ENCODE measurements around the gene MRPS16.

The MRPS16 gene

DNA sequence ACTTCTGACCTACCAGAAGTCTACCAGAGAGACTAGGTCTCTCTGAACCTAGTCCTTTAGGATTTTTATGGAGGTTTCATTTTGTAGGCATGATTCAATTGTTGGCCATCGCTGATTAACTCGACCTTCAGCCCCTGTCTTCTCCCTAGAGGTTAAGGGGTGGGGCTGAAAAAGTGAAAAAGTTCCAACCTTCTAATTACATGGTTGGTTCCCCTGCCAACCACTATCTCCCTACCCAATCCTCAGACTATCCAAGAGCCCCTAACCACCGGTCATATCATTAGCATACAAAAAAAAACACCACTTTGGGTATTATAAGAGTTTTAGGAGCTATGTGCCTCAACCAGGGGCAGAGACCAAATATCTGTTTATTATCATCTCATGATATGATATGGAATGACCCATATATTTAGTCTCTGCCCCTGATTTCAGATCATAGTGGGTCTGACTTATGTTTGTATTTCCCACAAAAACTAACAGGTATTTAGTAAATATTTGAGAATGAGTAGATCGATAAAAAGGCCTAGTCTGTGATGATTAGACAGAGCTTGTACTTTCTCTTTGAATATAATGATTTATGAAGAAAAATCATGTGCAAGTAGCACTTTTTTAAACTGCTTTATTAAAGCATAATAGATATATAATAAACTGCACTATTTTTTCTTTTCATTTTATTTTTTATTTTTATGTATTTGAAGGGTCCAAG, 41.2 kb downstream of the MRPS16 start:
- H3K4me3 ChIP-seq (ENCODE audit: low read length): no peak overlapping the region
- TF ChIP-seq CTCF (IDR thresholded peaks at IDR 0.05; ENCODE audit: insufficient read depth, low read depth, low read length, missing control alignments): no peak
- DNase-seq (ENCODE audit: low read depth): no peak

DNA sequence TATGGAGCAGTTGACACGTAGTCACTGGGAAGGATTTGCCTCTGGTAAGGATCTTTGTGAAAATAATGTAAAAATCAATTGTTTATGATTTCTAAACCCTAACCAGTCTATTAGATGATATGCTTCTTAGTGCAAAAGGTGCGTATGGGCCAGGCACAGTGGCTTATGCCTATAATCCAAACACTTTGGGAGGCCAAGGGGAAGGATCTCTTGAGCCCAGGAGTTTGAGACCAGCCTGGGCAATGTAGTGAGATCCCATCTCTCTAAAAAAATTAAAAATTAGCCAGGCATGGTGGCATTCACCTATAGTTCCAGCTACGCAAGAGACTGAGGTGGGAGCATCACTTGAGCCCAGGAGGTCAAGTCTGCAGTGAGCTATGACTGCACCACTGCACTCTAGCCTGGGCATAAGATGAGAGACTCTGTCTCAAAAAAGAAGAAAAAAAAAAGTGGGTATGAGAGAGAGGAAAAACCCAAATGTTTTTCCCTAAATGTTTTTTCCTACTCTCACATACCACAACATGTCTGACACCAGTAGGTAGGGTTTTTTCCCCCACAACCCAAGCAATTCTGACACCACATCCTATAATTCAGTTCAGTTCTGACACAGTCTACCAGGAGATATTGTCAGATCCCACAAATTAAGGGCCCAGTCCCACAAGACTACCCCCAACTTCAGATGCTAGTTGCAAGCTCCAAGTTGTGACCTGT, 41.9 kb downstream of the MRPS16 start:
- DNase-seq (ENCODE audit: low read depth): no peak
- H3K4me3 ChIP-seq (ENCODE audit: low read length): no peak overlapping the region
- TF ChIP-seq CTCF (IDR thresholded peaks at IDR 0.05; ENCODE audit: insufficient read depth, low read depth, low read length, missing control alignments): no peak

- DNase-seq (ENCODE audit: low read depth): peak; percentile 83
- no peak overlapping the region for H3K4me3 ChIP-seq (ENCODE audit: low read length)
- no peak for TF ChIP-seq CTCF (IDR thresholded peaks at IDR 0.05; ENCODE audit: insufficient read depth, low read depth, low read length, missing control alignments)
Observed at GRCh38 chr10:73209705-73210104, 42.7 kb downstream of the MRPS16 start.

DNA sequence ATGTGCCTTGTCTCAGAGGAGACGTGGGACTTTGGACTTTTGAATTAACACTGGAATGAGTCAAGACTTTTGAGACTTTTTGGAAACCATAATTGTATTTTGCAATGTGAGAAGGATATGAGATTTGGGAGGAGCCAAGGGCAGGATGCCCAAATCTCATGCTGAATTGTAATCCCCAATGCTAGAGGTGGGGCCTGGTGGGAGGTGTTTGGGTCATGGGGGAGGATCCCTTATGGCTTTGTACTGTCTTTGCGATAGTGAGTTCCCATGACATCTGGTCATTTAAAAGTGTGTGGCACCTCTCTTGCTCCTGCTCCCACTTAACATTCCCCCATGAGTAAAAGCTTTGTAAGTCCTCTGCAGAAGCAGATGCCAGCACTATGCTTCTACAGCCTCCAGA, 44.6 kb downstream of the MRPS16 start:
- no peak overlapping the region for H3K4me3 ChIP-seq (ENCODE audit: low read length)
- TF ChIP-seq CTCF (IDR thresholded peaks at IDR 0.05; ENCODE audit: insufficient read depth, low read depth, low read length, missing control alignments): no peak
- DNase-seq (ENCODE audit: low read depth): no peak

DNA sequence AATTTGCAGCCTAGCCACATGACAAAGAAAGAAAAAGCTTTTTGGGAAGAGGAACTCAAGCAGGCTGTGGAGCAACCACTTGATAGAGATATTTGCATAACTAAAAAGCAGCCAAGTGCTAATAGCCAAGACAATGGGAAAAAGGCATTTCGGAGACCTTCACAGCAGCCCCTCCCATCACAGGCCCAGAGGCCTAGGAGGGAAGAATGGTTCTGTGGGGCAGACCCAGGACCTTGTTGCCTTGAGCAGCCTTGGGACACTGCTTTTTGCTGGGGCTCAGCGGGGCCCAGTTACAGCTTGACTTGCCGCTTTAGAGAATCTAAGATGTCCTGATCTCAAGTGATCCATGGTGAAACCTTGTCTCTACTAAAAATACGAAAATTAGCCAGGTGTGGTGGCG, 46.1 kb downstream of the MRPS16 start:
- no peak for DNase-seq (ENCODE audit: low read depth)
- H3K4me3 ChIP-seq (ENCODE audit: low read length): no peak overlapping the region
- TF ChIP-seq CTCF (IDR thresholded peaks at IDR 0.05; ENCODE audit: insufficient read depth, low read depth, low read length, missing control alignments): no peak

- no peak for TF ChIP-seq CTCF (IDR thresholded peaks at IDR 0.05; ENCODE audit: insufficient read depth, low read depth, low read length, missing control alignments)
- H3K4me3 ChIP-seq (ENCODE audit: low read length): no peak overlapping the region
- no peak for DNase-seq (ENCODE audit: low read depth)
Observed at GRCh38 chr10:73205890-73206289, 46.6 kb downstream of the MRPS16 start.

Data from epithelial cell of esophagus (primary cell).